Astrocyte (in vitro differentiated cells and primary cell): ENCODE results near the gene MYO9A.
A peak's percentile ranks its signal among the peaks of the same experiment; 100 is the strongest.

Experiments used
- CTCF ChIP-seq: IDR thresholded peaks from 2 replicates; pipeline ENCODE4 v1.5.1; 2011; ENCODE audit warnings: low read depth, mild to moderate bottlenecking, inconsistent platforms, low read length, moderate library complexity; ENCODE audit not compliant: insufficient read depth
- EZH2 ChIP-seq: IDR thresholded peaks from 2 replicates; pipeline ENCODE4 v1.6.1; 2012; ENCODE audit warnings: mild to moderate bottlenecking, low read length, inconsistent platforms; ENCODE audit not compliant: insufficient read depth

GRCh38 chr15:71800835-71801745, 316.9 kb downstream of the MYO9A start:
- TF ChIP-seq CTCF (peak; percentile 97), EZH2 (no peak)
